GM19372 (cell line): ENCODE data around the gene SLC26A2.

Experiments
- ATAC-seq: cut with Tn5 transposase; IDR thresholded peaks from one replicate; pipeline ENCODE4 v1.9.1; 2021; ENCODE audit warnings: mild to moderate bottlenecking, low read depth, moderate library complexity; ENCODE audit not compliant: unreplicated experiment

Gene SLC26A2

GRCh38 chr5:150033334-150033733, 72.8 kb downstream of the SLC26A2 start:
- no peak for ATAC-seq

- no peak for ATAC-seq
Measured at GRCh38 chr5:150034662-150035061, 74.1 kb downstream of the SLC26A2 start.

GRCh38 chr5:150035139-150035895, 74.8 kb downstream of the SLC26A2 start:
- ATAC-seq = peak; percentile 88

- no peak for ATAC-seq
Measured at GRCh38 chr5:150036513-150036912, 76.0 kb downstream of the SLC26A2 start.
